ENCODE results near the gene INTS3. TPM values are rescaled to one million over a fixed set of nuclear protein-coding genes. Genes with fewer than 3 reads are reported as not detected.
A peak's percentile ranks its signal among the peaks of the same experiment; 100 is the strongest.

The INTS3 gene, protein sequence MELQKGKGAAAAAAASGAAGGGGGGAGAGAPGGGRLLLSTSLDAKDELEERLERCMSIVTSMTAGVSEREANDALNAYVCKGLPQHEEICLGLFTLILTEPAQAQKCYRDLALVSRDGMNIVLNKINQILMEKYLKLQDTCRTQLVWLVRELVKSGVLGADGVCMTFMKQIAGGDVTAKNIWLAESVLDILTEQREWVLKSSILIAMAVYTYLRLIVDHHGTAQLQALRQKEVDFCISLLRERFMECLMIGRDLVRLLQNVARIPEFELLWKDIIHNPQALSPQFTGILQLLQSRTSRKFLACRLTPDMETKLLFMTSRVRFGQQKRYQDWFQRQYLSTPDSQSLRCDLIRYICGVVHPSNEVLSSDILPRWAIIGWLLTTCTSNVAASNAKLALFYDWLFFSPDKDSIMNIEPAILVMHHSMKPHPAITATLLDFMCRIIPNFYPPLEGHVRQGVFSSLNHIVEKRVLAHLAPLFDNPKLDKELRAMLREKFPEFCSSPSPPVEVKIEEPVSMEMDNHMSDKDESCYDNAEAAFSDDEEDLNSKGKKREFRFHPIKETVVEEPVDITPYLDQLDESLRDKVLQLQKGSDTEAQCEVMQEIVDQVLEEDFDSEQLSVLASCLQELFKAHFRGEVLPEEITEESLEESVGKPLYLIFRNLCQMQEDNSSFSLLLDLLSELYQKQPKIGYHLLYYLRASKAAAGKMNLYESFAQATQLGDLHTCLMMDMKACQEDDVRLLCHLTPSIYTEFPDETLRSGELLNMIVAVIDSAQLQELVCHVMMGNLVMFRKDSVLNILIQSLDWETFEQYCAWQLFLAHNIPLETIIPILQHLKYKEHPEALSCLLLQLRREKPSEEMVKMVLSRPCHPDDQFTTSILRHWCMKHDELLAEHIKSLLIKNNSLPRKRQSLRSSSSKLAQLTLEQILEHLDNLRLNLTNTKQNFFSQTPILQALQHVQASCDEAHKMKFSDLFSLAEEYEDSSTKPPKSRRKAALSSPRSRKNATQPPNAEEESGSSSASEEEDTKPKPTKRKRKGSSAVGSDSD
- total RNA-seq (2014; rRNA removed; shearing (Covaris generic)) = 43.6 and 44.7 TPM in 2 replicates

DNA sequence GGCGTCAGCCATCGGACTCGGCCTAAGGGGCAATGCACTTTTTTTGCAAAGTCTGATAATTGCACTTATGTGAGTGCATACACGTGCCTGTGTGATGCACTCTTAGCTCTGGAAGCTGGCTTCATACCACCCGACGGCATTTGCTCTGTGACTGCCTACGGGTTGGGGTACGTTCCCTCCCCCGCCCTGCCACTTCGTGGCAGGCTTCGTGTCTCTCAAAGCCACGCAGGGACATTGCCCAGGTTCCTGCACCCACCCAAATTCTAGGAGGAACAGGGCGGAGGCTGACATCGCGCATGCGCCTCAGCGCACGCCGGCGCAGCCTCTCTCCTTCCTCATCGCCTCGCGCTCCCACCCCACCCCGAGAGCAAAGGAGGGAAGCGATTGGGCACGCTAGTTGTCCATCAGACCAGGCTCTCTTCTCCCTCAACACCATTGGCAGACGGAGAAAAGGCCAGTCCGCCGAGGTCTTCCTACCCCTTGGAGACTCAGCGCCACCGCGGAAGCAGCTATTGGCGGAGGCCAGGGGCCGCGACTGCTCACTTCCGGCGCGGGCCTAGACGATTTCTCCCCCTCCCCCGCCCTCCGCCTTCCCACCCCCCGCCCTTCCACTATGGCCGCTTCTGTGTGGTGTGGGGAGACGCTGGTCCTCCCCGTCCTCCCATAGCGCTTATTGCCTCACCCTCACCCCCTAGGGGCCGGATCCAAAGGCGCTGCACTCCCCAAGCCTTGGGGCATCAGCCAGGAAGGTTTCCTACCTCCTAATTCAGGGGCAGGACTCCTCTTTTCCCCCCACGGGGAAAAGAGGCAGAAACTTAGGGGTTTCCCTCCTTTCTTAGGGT is at the start of gene INTS3:
TSS of gene INTS3 (plus strand) at position 588 of the 842 bp plus-strand sequence. CDS start 585 bp downstream, outside the sequence.
- peak; percentile 100 for DNase-seq (ENCODE audit: low spot score)

DNA sequence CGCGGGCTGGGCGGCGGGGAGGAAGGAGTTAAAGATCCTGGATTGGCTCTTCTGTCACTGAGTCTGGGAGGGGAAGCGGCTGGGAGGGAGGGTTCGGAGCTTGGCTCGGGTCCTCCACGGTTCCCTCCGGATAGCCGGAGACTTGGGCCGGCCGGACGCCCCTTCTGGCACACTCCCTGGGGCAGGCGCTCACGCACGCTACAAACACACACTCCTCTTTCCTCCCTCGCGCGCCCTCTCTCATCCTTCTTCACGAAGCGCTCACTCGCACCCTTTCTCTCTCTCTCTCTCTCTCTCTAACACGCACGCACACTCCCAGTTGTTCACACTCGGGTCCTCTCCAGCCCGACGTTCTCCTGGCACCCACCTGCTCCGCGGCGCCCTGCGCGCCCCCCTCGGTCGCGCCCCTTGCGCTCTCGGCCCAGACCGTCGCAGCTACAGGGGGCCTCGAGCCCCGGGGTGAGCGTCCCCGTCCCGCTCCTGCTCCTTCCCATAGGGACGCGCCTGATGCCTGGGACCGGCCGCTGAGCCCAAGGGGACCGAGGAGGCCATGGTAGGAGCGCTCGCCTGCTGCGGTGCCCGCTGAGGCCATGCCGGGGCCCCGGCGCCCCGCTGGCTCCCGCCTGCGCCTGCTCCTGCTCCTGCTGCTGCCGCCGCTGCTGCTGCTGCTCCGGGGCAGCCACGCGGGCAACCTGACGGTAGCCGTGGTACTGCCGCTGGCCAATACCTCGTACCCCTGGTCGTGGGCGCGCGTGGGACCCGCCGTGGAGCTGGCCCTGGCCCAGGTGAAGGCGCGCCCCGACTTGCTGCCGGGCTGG is 49.1 kb upstream of the INTS3 start, which contains the start of gene NPR1:
TSS of gene NPR1 (plus strand) at position 170 of the 818 bp plus-strand sequence. CDS start at position 591, 421 bp downstream.
- DNase-seq (ENCODE audit: low spot score) = no peak

DNA sequence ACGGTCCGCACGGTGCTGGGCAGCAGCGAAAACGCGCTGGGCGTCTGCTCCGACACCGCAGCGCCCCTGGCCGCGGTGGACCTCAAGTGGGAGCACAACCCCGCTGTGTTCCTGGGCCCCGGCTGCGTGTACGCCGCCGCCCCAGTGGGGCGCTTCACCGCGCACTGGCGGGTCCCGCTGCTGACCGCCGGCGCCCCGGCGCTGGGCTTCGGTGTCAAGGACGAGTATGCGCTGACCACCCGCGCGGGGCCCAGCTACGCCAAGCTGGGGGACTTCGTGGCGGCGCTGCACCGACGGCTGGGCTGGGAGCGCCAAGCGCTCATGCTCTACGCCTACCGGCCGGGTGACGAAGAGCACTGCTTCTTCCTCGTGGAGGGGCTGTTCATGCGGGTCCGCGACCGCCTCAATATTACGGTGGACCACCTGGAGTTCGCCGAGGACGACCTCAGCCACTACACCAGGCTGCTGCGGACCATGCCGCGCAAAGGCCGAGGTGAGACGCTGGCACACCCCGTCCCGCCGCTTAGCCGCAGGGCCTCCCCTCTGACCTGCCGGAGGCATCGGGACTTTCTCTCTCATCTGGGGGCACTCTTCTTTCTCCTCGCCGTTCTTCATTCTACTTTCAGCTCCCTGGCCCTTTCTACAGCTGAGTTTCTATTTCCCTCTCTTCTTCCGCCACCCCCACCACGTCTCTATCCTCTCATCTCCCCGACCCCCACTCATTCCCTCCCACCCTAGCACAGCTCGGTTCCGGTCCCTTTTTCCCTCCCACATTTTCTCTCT is 48.3 kb upstream of the INTS3 start:
- DNase-seq (ENCODE audit: low spot score) = no peak

DNA sequence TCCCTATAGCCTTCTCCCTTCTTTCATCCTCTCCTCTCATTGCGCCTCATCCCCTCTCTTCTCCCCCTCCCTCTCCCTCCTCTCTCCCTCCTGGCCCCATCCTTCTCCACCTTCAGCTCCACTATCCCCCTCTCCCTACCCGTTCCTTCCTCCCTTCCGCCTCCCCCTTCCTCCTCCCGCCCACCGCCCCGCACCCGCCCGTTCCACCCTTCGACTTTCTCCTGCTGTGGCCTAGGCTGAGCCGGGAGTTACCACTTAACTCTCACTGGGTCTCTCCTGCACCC is 47.8 kb upstream of the INTS3 start:
- no peak for DNase-seq (ENCODE audit: low spot score)

DNA sequence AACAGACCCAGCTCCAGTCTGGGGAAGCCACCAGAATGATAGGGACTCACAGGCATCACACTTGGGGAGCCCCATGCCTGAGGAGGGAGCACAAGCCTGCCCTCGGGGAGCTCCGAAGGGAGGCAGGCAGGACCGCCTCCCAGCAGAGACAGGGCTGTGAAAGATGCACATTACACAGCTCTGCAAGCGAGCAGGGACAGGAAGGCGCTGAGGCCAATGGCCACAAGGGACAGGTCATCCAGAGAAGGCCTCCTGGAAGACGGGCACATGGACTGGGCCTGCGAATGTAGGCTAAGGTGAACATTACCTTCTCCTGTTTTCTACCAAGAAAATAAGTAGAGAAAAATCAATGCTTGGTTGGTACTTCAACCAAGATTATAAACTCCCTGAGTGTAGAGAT is 45.1 kb upstream of the INTS3 start:
- DNase-seq (ENCODE audit: low spot score) = no peak

DNA sequence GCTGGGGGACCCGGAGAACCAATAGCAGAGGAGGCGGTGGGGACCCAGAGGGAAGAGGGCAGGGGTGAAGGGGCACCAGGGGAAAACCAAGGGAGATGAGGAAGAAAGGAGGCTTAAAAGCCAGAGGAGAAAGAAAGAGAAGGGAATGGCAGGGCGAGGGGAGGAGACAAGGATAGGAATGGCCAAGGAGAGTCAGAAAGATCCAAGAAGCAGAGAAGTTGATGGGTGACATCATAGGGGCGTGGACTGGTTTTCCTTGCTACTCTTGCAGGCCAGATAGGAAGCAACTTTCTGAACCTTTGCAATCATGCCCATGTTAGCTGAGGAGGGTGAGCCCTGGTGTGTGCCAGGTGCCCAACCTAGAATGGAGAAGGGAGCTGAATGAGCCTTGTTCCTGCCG is 44.0 kb upstream of the INTS3 start:
- peak; percentile 73 for DNase-seq (ENCODE audit: low spot score)

DNA sequence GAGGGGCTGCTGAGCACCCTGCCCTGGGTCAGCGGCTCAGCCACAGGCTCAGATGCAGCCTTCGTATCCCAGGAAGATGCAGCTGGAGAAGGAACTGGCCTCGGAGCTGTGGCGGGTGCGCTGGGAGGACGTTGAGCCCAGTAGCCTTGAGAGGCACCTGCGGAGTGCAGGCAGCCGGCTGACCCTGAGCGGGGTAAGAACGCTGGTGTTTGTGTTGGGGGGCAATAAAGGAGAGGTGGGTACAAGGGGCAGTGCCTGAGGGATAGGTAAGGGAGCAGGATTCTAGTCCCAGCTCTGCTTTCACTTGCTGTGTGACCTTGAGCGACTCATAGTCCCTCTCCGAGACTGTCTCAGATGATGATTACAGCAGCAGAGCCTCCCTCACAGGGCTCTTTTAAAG is 43.0 kb upstream of the INTS3 start:
- DNase-seq (ENCODE audit: low spot score) = no peak

DNA sequence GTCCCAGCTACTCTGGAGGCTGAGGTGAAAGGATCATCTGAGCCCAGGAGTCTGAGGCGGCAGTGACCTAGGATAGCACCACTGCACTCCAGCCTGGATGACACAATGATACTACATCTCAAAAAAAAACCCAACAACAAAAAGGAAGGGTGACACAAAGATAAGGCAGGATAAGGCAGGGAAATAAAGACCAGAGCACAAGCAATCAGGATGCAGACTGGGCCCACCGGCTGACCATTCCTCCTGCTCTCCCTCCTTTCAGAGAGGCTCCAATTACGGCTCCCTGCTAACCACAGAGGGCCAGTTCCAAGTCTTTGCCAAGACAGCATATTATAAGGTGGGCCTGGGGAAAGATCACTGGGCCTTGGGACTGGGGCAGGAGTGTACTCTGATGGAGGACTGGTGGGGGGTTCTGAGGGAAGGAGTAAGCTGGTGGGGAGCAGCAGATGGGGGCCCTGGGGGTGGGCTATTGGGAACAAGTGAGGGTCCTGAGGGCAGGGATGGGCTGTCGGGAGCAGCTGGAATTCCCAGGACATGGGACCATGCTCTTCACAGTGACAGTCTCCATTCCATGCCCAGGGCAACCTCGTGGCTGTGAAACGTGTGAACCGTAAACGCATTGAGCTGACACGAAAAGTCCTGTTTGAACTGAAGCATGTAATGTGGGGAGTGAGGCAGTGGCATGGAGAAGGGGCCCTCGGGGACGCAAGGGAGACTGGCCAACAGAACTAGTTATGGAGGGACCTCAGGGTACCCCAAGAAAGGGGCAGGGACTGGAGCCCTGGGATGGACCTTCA is 42.1 kb upstream of the INTS3 start:
- DNase-seq (ENCODE audit: low spot score) = no peak

DNA sequence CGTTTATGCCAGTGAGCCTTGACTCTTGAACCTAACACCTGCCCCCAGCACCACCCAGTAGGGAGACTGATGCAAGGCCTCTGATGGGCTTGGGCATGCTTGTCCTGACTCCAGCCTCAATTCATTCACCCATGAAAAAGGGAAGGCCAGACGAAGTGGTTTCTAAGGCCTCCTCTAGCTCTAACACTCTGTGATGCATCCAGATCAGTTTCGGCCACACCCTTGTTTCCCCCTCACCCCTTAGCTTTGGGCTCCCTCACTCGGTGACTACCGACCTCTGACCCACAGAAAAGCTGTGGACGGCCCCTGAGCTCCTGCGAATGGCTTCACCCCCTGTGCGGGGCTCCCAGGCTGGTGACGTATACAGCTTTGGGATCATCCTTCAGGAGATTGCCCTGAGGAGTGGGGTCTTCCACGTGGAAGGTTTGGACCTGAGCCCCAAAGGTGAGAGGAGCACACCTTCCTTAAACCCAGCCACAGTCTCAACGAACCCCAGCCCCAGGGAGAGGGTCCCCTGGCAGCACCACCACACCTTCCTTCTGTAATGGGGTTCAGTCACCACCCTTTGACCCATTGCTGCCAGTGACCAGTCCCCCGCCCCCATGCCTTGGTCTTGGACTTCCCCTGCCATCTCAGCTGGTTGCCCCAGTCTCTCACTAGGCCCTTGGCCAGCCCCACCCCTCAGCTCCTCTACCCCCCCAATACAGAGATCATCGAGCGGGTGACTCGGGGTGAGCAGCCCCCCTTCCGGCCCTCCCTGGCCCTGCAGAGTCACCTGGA is 40.3 kb upstream of the INTS3 start:
- no peak for DNase-seq (ENCODE audit: low spot score)

DNA sequence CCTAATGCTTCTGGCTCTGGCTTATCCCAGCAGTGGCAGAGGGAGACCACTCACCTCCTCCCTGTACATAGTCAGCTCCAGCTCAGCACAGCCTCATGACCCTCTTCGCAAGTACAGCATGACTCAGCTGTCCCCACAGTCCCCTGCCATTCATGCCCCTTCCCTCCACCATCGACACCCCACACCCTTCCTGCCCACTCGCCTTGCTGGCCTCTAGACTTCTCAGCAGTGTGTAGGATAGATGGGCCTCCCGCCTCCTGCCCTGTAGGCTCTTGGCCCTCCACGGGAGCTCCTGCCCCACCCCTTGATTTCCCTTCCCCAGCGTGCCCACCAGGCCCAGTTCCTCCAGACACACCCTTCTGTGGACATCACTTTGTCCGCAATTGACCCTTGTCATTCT is 39.6 kb upstream of the INTS3 start:
- no peak for DNase-seq (ENCODE audit: low spot score)

DNA sequence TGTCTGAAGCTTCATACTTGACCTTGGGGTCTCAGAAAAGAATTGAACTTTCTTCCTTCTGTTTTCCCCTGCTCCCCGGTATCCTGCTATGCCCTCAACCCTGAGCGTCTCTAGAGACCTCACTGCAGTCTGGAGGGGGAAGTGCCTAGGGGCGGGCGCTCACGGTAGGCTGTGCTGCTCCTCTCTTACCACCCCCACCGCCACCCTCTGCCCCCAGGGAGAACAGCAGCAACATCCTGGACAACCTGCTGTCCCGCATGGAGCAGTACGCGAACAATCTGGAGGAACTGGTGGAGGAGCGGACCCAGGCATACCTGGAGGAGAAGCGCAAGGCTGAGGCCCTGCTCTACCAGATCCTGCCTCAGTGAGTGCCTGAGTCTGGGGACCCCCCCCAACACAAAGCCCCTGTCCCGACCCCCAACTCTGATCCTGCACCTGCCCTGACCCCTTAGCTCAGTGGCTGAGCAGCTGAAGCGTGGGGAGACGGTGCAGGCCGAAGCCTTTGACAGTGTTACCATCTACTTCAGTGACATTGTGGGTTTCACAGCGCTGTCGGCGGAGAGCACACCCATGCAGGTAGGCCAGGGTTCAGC is 39.0 kb upstream of the INTS3 start:
- no peak for DNase-seq (ENCODE audit: low spot score)

DNA sequence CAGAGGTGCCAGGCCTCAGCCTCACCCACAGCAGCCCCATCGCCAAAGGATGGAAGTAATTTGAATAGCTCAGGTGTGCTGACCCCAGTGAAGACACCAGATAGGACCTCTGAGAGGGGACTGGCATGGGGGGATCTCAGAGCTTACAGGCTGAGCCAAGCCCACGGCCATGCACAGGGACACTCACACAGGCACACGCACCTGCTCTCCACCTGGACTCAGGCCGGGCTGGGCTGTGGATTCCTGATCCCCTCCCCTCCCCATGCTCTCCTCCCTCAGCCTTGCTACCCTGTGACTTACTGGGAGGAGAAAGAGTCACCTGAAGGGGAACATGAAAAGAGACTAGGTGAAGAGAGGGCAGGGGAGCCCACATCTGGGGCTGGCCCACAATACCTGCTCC is 34.4 kb upstream of the INTS3 start:
- DNase-seq (ENCODE audit: low spot score) = no peak

DNA sequence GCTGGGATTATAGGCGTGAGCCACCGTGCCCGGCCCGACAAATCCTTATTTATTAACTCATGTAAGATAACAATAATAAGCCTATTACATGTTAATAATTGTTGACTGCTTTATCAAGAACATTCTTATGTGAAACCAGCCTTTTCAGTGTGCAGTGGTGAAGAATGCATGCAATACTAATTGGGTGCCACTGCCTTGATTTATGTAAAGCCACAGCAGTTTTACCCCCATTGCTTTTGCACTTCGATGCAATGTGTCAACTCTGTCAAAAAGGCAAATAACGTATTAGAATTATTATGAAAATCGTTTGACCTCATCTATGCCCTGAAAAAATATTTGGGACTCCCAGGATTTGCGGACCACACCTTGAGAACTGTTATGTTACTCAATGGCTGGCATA is 31.1 kb upstream of the INTS3 start:
- no peak for DNase-seq (ENCODE audit: low spot score)

DNA sequence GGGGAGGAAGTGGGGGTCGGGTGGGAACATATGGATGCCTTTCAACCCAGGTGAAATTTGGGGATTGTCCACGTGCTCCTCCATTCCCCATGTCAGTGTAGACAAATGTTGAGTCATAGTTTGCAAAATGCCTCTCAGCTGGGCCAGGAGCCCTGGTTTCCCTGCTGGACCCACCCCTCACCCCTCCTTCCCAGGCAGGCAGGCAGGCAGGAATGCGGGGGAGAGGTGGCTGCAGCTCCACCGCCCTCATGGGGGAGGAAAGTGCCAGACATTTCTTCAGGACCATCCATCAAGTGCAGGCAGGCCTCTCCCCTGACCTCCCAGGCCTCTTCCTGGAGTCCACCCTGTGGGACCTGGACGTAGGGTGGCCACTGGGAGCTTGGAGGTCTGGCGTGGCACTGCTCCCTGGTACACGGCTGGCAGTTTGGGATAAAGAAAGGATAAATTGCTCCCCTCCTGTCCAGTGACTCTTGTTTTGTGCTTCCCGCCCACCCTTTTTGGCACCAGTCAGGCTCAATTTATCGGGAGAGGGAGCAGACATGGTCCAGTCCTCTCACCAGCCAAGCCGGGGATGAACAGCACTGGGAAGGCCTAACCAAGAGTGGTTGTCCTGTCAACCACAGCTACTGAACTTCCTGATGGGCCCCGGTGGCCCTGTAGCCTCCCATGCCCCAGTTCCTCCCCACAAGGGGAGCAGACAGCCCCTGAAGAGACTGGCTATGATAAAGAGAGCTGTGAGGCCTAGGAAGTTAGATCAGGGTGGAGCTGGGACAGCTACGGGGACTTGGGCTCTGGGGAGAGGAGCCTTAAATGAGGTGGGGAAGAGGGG is 30.4 kb upstream of the INTS3 start:
- DNase-seq (ENCODE audit: low spot score) = peak; percentile 89

DNA sequence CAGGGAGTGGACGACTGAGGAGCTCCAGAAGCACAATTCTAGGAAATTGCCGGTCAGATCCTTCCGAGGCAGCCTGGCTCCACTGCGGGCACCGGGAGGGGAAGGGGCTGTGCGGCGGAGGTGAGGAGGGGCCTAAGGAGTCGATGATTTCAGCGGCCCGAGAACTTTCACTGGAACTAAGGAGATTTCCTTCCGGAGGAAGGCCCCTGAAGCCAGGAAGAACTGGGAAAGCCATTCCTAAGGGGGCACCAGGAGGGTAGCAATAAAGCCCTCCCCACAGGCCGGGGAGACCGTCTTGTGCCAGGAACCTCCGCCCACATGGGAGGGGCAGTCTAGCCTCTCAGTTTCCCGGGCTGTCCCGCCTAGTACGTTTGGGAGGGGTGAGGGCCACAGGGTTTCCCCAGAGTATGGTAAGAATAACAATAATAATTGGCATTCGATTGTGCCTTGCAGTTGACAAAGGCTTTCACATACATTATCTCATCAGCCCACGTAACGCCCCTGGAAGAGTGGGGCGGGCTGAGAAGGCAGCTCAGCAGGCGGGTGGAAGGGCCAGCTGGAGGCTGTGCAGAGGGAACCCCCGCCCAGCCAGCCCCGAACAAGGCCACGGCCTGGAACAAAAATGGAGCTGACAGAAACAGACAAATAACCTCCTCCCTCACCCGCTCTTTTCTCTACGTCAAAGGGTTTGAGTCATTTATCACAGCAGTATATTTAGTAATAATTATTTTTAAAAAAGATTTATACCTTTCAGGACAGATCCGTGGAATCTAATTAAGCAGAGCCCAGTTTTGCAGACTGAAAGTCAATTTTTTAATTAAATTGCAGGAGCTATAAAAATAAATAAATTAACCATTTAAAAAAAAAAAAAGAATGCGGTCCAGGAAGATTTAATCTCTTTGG is 29.6 kb upstream of the INTS3 start:
- DNase-seq (ENCODE audit: low spot score) = no peak

Measured in A172 (cell line).